ENCODE data around the gene C3orf20.

Gene C3orf20

DNA sequence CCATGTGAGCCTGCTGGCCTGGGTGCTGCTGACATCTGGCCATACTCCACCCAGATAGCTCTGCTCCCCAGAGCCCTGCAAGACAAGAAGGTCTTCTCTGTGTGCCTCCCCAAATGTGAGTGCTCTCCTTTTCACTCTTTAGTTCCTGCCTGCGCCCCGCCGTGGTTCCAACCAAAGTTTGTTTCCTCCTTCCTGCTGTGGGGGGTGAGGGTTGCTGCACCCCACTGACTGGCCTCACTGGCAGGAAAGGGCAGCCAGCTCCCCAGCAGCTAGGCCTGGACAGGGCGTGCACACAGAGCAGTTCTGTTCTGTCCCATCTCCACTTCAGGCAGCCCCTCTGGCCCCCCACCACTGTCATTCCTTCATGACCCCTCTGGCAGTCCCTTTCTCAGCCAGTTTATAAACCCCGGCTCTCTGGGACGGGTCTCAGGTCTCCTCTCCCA is 28.8 kb upstream of the C3orf20 start:
- Histone ChIP-seq H2BK5ac (ENCODE audit: low read length) (no peak overlapping the region), H3K14ac (ENCODE audit: low read length) (peak overlapping the region; percentile 28), H2BK15ac (ENCODE audit: low read length) (no peak overlapping the region), H3K4me2 (ENCODE audit: insufficient read depth, low read length, poor library complexity, severe bottlenecking) (no peak overlapping the region), H3K27ac (replicated peaks; ENCODE audit: low read length) (no peak overlapping the region), H3K27me3 (ENCODE audit: control insufficient read depth in 3 of 3, insufficient read depth in 3 of 3, low read depth in 1 of 3, low read length in 3 of 3) (peaks cover 0 to 7% (median 0%) of the 10 kb centered on the region in 3 experiments), H4K8ac (ENCODE audit: low read depth, low read length) (no peak overlapping the region), H3K9me3 (replicated peaks in 1 of 2; ENCODE audit: control insufficient read depth in 2 of 2, insufficient read depth in 1 of 2, low read depth in 1 of 2, low read length in 2 of 2) (no peaks in the 10 kb centered on the region), H2AFZ (ENCODE audit: low read length) (no peak overlapping the region), H3K4ac (ENCODE audit: low read length) (no peak overlapping the region), H2BK12ac (ENCODE audit: low read length) (no peak overlapping the region), H3K23ac (ENCODE audit: low read depth, low read length, poor library complexity) (peak overlapping the region; percentile 92), H3K4me1 (ENCODE audit: control insufficient read depth in 2 of 2, insufficient read depth in 1 of 2, low read depth in 1 of 2, low read length in 2 of 2) (no peaks in the 10 kb centered on the region), H3K79me1 (ENCODE audit: low read depth, low read length) (no peaks in the 10 kb centered on the region), H3K4me3 (ENCODE audit: low read length in 2 of 2) (no peak overlapping the region), H3K36me3 (replicated peaks in 1 of 2; ENCODE audit: control insufficient read depth in 2 of 2, insufficient read depth in 2 of 2, low read length in 2 of 2) (no peaks in the 10 kb centered on the region), H2BK120ac (ENCODE audit: low read depth, low read length) (no peak overlapping the region), H3K9ac (ENCODE audit: low read depth, low read length, poor library complexity) (no peak overlapping the region), H2AK5ac (ENCODE audit: low read depth, low read length) (no peak overlapping the region), H3K18ac (ENCODE audit: low read length) (no peak overlapping the region), H4K91ac (ENCODE audit: low read depth, low read length, poor library complexity) (no peak overlapping the region)
- no peak for DNase-seq (ENCODE audit: low spot score)
- WGBS, 2 donors (ENCODE audit: extremely low coverage in 2 of 2, insufficient read length in 2 of 2, insufficient replicate concordance in 1 of 2): no CpG with 5 or more reads among the region's 6 CpGs

DNA sequence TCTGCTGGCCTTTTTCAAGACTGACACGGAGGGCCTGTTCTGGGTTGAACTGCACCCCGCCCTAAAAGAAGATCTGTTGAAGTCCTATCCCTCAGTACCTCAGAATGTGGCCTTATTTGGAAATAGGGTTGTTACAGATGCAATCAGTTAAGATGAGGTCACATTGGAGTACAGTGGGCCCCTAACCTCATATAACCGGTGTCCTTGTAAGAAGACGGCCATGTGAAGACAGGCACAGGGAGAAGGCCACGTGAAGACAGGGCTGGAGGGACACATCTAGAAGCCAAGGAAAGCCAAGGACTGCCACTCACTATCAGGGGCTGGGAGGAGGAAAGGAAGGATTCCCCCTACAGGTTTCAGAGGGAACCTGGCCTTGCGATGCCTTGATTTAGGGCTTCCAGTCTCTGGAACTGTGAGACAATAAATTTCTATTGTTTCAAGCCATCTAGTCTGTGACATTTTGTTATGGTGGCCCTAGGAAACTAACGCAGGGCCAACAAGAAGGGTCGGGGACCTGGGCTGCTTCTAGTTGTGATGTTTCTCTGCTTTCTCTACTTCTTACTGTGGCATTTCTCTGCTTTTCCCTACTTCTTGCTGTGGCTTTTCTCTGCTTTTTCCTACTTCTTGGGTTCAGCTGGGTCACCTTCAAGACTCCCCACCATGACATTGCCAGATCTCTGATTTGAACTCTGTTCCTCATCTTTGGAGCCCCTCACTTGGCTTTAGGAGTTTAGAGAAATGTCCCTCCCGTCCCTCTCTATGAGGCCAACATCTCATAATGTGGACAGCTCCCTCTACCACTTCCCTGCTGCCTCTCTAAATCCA is 28.1 kb upstream of the C3orf20 start:
- Histone ChIP-seq H3K4ac (ENCODE audit: low read length) (no peak overlapping the region), H3K23ac (ENCODE audit: low read depth, low read length, poor library complexity) (no peak overlapping the region), H2BK120ac (ENCODE audit: low read depth, low read length) (no peak overlapping the region), H3K36me3 (replicated peaks in 1 of 2; ENCODE audit: control insufficient read depth in 2 of 2, insufficient read depth in 2 of 2, low read length in 2 of 2) (no peaks in the 10 kb centered on the region), H3K4me2 (ENCODE audit: insufficient read depth, low read length, poor library complexity, severe bottlenecking) (no peak overlapping the region), H4K91ac (ENCODE audit: low read depth, low read length, poor library complexity) (no peak overlapping the region), H3K27me3 (ENCODE audit: control insufficient read depth in 3 of 3, insufficient read depth in 3 of 3, low read depth in 1 of 3, low read length in 3 of 3) (peaks cover 0 to 4% (median 0%) of the 10 kb centered on the region in 3 experiments), H3K79me1 (ENCODE audit: low read depth, low read length) (no peaks in the 10 kb centered on the region), H3K9ac (ENCODE audit: low read depth, low read length, poor library complexity) (no peak overlapping the region), H3K9me3 (replicated peaks in 1 of 2; ENCODE audit: control insufficient read depth in 2 of 2, insufficient read depth in 1 of 2, low read depth in 1 of 2, low read length in 2 of 2) (no peaks in the 10 kb centered on the region), H2BK12ac (ENCODE audit: low read length) (no peak overlapping the region), H2AK5ac (ENCODE audit: low read depth, low read length) (no peak overlapping the region), H2BK5ac (ENCODE audit: low read length) (no peak overlapping the region), H3K14ac (ENCODE audit: low read length) (no peak overlapping the region), H3K27ac (replicated peaks; ENCODE audit: low read length) (no peak overlapping the region), H3K4me3 (ENCODE audit: low read length in 2 of 2) (no peak overlapping the region), H2AFZ (ENCODE audit: low read length) (no peak overlapping the region), H2BK15ac (ENCODE audit: low read length) (no peak overlapping the region), H3K4me1 (ENCODE audit: control insufficient read depth in 2 of 2, insufficient read depth in 1 of 2, low read depth in 1 of 2, low read length in 2 of 2) (no peaks in the 10 kb centered on the region), H4K8ac (ENCODE audit: low read depth, low read length) (no peak overlapping the region), H3K18ac (ENCODE audit: low read length) (no peak overlapping the region)
- no CpG with 5 or more reads among the region's 9 CpGs for WGBS, 2 donors (ENCODE audit: extremely low coverage in 2 of 2, insufficient read length in 2 of 2, insufficient replicate concordance in 1 of 2)
- no peak for DNase-seq (ENCODE audit: low spot score)

DNA sequence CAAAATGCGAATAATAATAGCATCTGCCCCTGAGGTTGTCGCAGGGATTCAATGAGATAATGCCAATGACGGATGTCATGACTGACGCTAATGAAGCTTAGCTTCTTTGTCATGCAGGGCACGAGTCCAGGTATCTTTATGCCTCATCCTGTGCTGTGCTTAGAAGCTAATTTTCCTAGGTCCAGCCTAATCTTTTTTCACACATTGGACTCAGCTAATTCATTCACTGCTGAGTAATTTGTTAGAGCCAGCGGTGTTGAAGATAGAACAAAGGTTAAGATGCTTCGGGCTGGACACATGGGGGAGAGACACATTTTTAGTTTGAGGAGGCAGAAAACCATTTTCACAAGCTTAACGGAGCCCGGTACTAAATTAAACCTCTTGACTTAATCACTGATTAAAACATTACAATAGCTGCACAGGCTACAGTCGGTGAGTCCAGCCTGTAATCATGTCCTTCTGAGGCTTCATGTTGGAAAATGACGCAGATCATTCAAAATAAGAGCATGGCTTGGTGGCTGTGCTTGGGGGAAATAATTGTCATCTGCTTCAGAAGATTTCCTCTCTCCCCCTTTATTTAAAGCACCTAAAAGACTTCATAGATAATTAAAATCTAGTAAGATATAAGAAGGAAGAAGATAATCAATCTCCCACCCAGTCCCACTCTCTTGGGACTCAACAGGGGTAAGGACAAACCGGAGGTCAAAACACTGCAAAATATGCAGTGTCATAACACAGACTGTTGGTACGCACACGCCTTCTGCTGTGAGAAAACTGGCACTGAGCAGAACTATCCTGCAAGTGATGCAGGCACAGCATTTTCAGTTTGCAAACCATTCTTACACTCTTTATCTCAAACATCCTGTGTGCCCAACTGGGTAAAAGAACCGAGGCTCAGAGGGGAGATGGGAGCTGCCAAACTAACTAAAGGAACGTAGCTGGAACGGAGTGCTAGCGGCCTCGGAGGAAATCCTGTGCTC is 26.7 kb upstream of the C3orf20 start:
- no CpG with 5 or more reads among the region's 19 CpGs for WGBS, 2 donors (ENCODE audit: extremely low coverage in 2 of 2, insufficient read length in 2 of 2, insufficient replicate concordance in 1 of 2)

DNA sequence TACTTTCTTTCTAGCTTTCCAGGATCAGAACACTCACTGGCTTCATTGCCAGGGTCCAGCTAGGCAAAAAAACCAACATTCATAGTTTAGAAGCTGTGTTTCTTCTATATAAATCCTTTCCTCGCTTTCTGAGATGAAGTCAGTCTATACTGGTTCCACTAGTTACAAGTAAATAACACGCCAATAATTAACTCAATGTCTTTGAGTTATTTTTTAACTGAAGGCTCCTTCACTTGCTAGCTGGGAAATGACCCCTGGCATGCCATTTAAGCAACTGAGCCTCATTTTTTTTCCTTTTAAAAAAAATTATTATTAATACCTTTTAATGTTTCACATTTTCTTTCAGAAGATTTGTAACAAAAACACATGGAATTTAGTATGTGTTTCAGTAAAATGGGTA is 25.5 kb upstream of the C3orf20 start:
- Histone ChIP-seq H3K9me3 (replicated peaks in 1 of 2; ENCODE audit: control insufficient read depth in 2 of 2, insufficient read depth in 1 of 2, low read depth in 1 of 2, low read length in 2 of 2) (no peaks in the 10 kb centered on the region), H3K9ac (ENCODE audit: low read depth, low read length, poor library complexity) (no peak overlapping the region), H3K4me1 (ENCODE audit: control insufficient read depth in 2 of 2, insufficient read depth in 1 of 2, low read depth in 1 of 2, low read length in 2 of 2) (peaks cover 2 to 8% of the 10 kb centered on the region in 2 donors), H2BK5ac (ENCODE audit: low read length) (no peak overlapping the region), H3K14ac (ENCODE audit: low read length) (no peak overlapping the region), H3K27me3 (ENCODE audit: control insufficient read depth in 3 of 3, insufficient read depth in 3 of 3, low read depth in 1 of 3, low read length in 3 of 3) (no peaks in the 10 kb centered on the region), H3K4me3 (ENCODE audit: low read length in 2 of 2) (no peak overlapping the region), H3K27ac (replicated peaks; ENCODE audit: low read length) (no peak overlapping the region), H3K23ac (ENCODE audit: low read depth, low read length, poor library complexity) (no peak overlapping the region), H2BK120ac (ENCODE audit: low read depth, low read length) (no peak overlapping the region), H4K91ac (ENCODE audit: low read depth, low read length, poor library complexity) (no peak overlapping the region), H2BK12ac (ENCODE audit: low read length) (no peak overlapping the region), H2BK15ac (ENCODE audit: low read length) (no peak overlapping the region), H3K79me1 (ENCODE audit: low read depth, low read length) (peaks cover 5% of the 10 kb centered on the region), H2AK5ac (ENCODE audit: low read depth, low read length) (no peak overlapping the region), H3K4me2 (ENCODE audit: insufficient read depth, low read length, poor library complexity, severe bottlenecking) (no peak overlapping the region), H3K18ac (ENCODE audit: low read length) (no peak overlapping the region), H4K8ac (ENCODE audit: low read depth, low read length) (no peak overlapping the region), H2AFZ (ENCODE audit: low read length) (no peak overlapping the region), H3K4ac (ENCODE audit: low read length) (no peak overlapping the region), H3K36me3 (replicated peaks in 1 of 2; ENCODE audit: control insufficient read depth in 2 of 2, insufficient read depth in 2 of 2, low read length in 2 of 2) (peaks cover 0 to 12% of the 10 kb centered on the region in 2 donors)
- DNase-seq (ENCODE audit: low spot score): no peak
- WGBS, 2 donors (ENCODE audit: extremely low coverage in 2 of 2, insufficient read length in 2 of 2, insufficient replicate concordance in 1 of 2): no CpG with 5 or more reads among the region's 2 CpGs

More for the DNA sequence above, 26.7 kb upstream of the C3orf20 start:
- no peak for DNase-seq (ENCODE audit: low spot score)
- no peak overlapping the region for H3K4ac ChIP-seq (ENCODE audit: low read length)
- no peak overlapping the region for H2AFZ ChIP-seq (ENCODE audit: low read length)
- H4K91ac ChIP-seq (ENCODE audit: low read depth, low read length, poor library complexity): no peak overlapping the region
- H3K9me3 ChIP-seq (replicated peaks in 1 of 2; ENCODE audit: control insufficient read depth in 2 of 2, insufficient read depth in 1 of 2, low read depth in 1 of 2, low read length in 2 of 2): no peaks in the 10 kb centered on the region
- no peak overlapping the region for H2BK120ac ChIP-seq (ENCODE audit: low read depth, low read length)
- no peak overlapping the region for H3K9ac ChIP-seq (ENCODE audit: low read depth, low read length, poor library complexity)
- H3K36me3 ChIP-seq (replicated peaks in 1 of 2; ENCODE audit: control insufficient read depth in 2 of 2, insufficient read depth in 2 of 2, low read length in 2 of 2): peaks cover 0 to under 1% of the 10 kb centered on the region in 2 donors
- peaks cover 2 to 8% of the 10 kb centered on the region in 2 donors for H3K4me1 ChIP-seq (ENCODE audit: control insufficient read depth in 2 of 2, insufficient read depth in 1 of 2, low read depth in 1 of 2, low read length in 2 of 2)
- H2BK15ac ChIP-seq (ENCODE audit: low read length): no peak overlapping the region
- H3K18ac ChIP-seq (ENCODE audit: low read length): no peak overlapping the region
- H2BK12ac ChIP-seq (ENCODE audit: low read length): no peak overlapping the region
- H2BK5ac ChIP-seq (ENCODE audit: low read length): no peak overlapping the region
- H3K14ac ChIP-seq (ENCODE audit: low read length): no peak overlapping the region
- H2AK5ac ChIP-seq (ENCODE audit: low read depth, low read length): no peak overlapping the region
- H3K79me1 ChIP-seq (ENCODE audit: low read depth, low read length): peaks cover 5% of the 10 kb centered on the region
- H4K8ac ChIP-seq (ENCODE audit: low read depth, low read length): no peak overlapping the region
- no peak overlapping the region for H3K4me2 ChIP-seq (ENCODE audit: insufficient read depth, low read length, poor library complexity, severe bottlenecking)
- no peaks in the 10 kb centered on the region for H3K27me3 ChIP-seq (ENCODE audit: control insufficient read depth in 3 of 3, insufficient read depth in 3 of 3, low read depth in 1 of 3, low read length in 3 of 3)
- H3K23ac ChIP-seq (ENCODE audit: low read depth, low read length, poor library complexity): no peak overlapping the region
- H3K4me3 ChIP-seq (ENCODE audit: low read length in 2 of 2): no peak overlapping the region
- no peak overlapping the region for H3K27ac ChIP-seq (replicated peaks; ENCODE audit: low read length)
